Lower leg skin (tissue), 3 donors: ENCODE measurements around the gene MRPL47.

Experiments used
- CTCF ChIP-seq, 3 donors: fragments of 450-650 bp; IDR thresholded peaks; one replicate each; pipeline ENCODE4 v1.5.1; 2016; ENCODE audit warnings: antibody characterized with exemption in 3 of 3, mild to moderate bottlenecking in 3 of 3, moderate library complexity in 2 of 3
- POLR2A ChIP-seq, 2 donors: fragments of 450-650 bp; IDR thresholded peaks; one replicate each; pipeline ENCODE4 v1.6.1; 2016 to 2017; ENCODE audit warnings: antibody characterized with exemption in 2 of 2, mild to moderate bottlenecking in 1 of 2, moderate library complexity in 1 of 2

GRCh38 chr3:179546814-179547241 is 57.6 kb downstream of the MRPL47 start:
- TF ChIP-seq CTCF (IDR thresholded peaks at IDR 0.05) (no peak), POLR2A (IDR thresholded peaks at IDR 0.05) (no peak)
